ENCODE results near the gene TPTE.
"Not testable (repeated sequence)": the region's sequence is repeated elsewhere in the genome, so short reads cannot be mapped to it uniquely, and the experiment has no call there.

DNA sequence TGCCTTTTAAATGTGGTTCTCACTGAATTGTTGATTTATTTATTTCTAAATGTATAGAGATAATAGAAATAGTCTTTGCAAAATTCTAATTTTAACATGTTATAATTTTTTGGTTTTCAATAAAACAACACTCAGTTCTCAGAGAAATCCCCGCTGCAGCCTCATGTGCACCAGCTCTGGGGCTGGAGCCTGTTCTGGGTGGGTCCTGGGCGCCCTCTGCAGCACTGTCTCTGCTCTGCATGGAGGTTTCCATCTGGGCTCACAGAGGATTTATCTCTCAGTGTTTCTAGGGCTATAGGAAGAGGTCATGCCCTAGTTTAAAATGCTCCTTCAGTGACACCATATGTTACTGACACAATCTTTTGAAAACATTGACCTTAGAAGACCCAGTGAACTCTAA lies 128.9 kb downstream of the TPTE start:
- TF ChIP-seq EP300 (IDR thresholded peaks at IDR 0.05; ENCODE audit: low read length); ETV5 (CRISPR knock-in tag; IDR thresholded peaks at IDR 0.05; ENCODE audit: low read depth); IRF2 (CRISPR knock-in tag; IDR thresholded peaks at IDR 0.05); ZNF384 (IDR thresholded peaks at IDR 0.05; ENCODE audit: low read depth, low read length); BMI1 (IDR thresholded peaks at IDR 0.05; ENCODE audit: low read length); SNRNP70 (optimal IDR thresholded peaks at IDR 0.05; ENCODE audit: low read depth, low read length); FOSL1 (tag; conservative IDR thresholded peaks at IDR 0.05); MAFK (IDR thresholded peaks at IDR 0.05; ENCODE audit: low read length); RAD21 (CRISPR knock-in tag; conservative IDR thresholded peaks at IDR 0.05 in 1 of 2, IDR thresholded peaks at IDR 0.05 in 1 of 2); JUNB (CRISPR knock-in tag; conservative IDR thresholded peaks at IDR 0.05): not testable (repeated sequence)
- TF ChIP-seq, protein P1, sequence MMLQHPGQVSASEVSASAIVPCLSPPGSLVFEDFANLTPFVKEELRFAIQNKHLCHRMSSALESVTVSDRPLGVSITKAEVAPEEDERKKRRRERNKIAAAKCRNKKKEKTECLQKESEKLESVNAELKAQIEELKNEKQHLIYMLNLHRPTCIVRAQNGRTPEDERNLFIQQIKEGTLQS (IDR thresholded peaks at IDR 0.05): not testable (repeated sequence)
- TF ChIP-seq, protein P1 (CRISPR knock-in tag; conservative IDR thresholded peaks at IDR 0.05): not testable (repeated sequence)
- TF ChIP-seq, protein P2, sequence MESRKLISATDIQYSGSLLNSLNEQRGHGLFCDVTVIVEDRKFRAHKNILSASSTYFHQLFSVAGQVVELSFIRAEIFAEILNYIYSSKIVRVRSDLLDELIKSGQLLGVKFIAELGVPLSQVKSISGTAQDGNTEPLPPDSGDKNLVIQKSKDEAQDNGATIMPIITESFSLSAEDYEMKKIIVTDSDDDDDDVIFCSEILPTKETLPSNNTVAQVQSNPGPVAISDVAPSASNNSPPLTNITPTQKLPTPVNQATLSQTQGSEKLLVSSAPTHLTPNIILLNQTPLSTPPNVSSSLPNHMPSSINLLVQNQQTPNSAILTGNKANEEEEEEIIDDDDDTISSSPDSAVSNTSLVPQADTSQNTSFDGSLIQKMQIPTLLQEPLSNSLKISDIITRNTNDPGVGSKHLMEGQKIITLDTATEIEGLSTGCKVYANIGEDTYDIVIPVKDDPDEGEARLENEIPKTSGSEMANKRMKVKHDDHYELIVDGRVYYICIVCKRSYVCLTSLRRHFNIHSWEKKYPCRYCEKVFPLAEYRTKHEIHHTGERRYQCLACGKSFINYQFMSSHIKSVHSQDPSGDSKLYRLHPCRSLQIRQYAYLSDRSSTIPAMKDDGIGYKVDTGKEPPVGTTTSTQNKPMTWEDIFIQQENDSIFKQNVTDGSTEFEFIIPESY (CRISPR knock-in tag; IDR thresholded peaks at IDR 0.05): not testable (repeated sequence)
- TF ChIP-seq, protein P3, sequence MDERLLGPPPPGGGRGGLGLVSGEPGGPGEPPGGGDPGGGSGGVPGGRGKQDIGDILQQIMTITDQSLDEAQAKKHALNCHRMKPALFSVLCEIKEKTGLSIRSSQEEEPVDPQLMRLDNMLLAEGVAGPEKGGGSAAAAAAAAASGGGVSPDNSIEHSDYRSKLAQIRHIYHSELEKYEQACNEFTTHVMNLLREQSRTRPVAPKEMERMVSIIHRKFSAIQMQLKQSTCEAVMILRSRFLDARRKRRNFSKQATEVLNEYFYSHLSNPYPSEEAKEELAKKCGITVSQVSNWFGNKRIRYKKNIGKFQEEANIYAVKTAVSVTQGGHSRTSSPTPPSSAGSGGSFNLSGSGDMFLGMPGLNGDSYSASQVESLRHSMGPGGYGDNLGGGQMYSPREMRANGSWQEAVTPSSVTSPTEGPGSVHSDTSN (CRISPR knock-in tag; IDR thresholded peaks at IDR 0.05; ENCODE audit: low read depth): not testable (repeated sequence)
- TF ChIP-seq, protein P3 (tag; conservative IDR thresholded peaks at IDR 0.05; ENCODE audit: low read depth): not testable (repeated sequence)

Data from K562 (cell line).